Activated naive CD8-positive, alpha-beta T cell treated with anti-CD3 and anti-CD28 coated beads, Interleukin-2, amount 10 ng/mL, durations not matched to agents 7 days and 5 days (primary cell): ENCODE data around the gene JPH3. TPM values are rescaled to one million over a fixed set of nuclear protein-coding genes. Genes with fewer than 3 reads are reported as not detected.

ENCODE experiments used
- ATAC-seq: fragments of 150-1000 bp; cut with Tn5 transposase; one replicate; pipeline ENCODE4 v1.10.0; 2021; ENCODE audit warnings: low read depth, moderate library complexity
- POLR2A ChIA-PET: fragments of 350-600 bp; sonication (Branson Sonifier 250); formaldehyde crosslinking; loops from one replicate; lab custom pipeline; 2021; ENCODE audit warnings: antibody characterized with exemption; lab: Charles Lee
- DNase-seq: peaks from one replicate; pipeline ENCODE4 v3.0.0; 2021
- H3K27ac Mint-ChIP-seq: one replicate; pipeline ENCODE4 v1.8.0; 2022; ENCODE audit warnings: mild to moderate bottlenecking, mixed read lengths
- H3K27me3 Mint-ChIP-seq: one replicate; pipeline ENCODE4 v1.8.0; 2022; ENCODE audit warnings: mild to moderate bottlenecking, moderate library complexity, mixed read lengths
- H3K36me3 Mint-ChIP-seq: one replicate; pipeline ENCODE4 v1.8.0; 2021; ENCODE audit warnings: mild to moderate bottlenecking, mixed read lengths
- H3K4me1 Mint-ChIP-seq: one replicate; pipeline ENCODE4 v1.8.0; 2021; ENCODE audit warnings: mixed read lengths
- H3K4me3 Mint-ChIP-seq: one replicate; pipeline ENCODE4 v1.8.0; 2022; ENCODE audit warnings: mild to moderate bottlenecking, moderate library complexity, mixed read lengths
- H3K9me3 Mint-ChIP-seq: one replicate; pipeline ENCODE4 v1.8.0; 2021; ENCODE audit warnings: mixed read lengths
- total RNA-seq, 2 experiments: library from RNA; stranded (reverse); gene quantifications; one replicate each; pipeline ENCODE4 v1.2.3, GENCODE V29; 2021

JPH3 gene
- total RNA-seq, 2 experiments from 2014 or later, result not detected

DNA sequence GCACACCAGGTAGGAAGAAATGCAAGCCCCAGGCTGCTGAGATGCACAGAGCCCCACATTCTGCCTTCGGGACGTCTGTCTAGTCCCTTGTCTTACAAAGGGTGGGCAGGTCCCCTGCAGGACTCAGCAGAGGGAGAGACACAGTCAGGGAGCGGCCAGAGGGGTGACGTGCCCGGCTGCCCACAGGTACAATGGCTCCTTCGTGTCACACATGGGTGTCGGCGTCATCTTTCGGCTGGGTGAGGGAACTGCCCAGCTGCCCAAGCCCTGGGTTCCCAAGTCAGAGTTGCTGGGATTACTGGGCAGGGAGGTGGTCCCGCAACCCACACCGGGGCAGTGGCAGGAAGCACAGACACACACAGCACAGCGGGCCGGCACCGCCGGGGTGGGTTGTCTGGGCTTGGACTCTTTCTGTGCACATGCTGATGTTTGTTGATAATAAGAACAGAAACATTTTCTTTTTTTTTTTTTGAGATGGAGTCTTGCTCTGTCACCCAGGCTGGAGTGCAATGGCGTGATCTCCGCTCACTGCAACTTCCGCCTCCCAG, 80.6 kb downstream of the JPH3 start:
- POLR2A ChIA-PET, result no interaction called here
- no peak overlapping the region for H3K4me3 Mint-ChIP-seq
- peaks cover 4% of the 10 kb centered on the region for H3K4me1 Mint-ChIP-seq
- DNase-seq (no peak), ATAC-seq (no peak)
- no peak overlapping the region for H3K27ac Mint-ChIP-seq
- peaks cover 4% of the 10 kb centered on the region for H3K27me3 Mint-ChIP-seq
- no peaks in the 10 kb centered on the region for H3K36me3 Mint-ChIP-seq
- no peaks in the 10 kb centered on the region for H3K9me3 Mint-ChIP-seq

DNA sequence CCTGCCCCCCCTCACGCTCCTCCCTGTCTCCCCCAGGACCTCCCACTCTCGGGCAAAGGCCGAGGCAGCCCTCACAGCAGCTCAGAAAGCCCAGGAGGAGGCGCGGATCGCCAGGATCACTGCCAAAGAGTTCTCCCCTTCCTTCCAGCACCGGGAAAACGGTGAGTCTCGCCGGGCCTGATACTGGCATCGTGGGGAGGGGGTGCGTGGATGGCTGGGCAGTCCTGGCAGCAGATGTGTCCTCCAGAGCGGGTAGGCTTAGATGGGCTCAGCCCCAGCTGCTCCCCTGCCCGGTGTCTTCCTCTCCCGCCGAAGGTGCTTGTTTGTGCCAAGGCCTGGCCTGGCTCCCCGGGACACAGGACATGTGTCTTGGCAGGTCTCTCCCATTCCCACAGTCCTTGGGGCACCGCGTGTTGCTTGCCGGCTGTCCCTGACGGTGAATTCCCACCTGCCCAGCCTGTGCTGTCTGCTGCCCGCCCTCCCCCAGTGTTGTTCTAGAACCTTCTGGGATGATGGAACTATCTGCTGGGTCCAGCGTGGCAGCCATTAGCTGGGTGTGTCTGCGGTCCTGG, 81.9 kb downstream of the JPH3 start:
- peaks cover 2% of the 10 kb centered on the region for H3K27me3 Mint-ChIP-seq
- H3K4me3 Mint-ChIP-seq, result no peak overlapping the region
- H3K4me1 Mint-ChIP-seq, result peaks cover 4% of the 10 kb centered on the region
- no peak overlapping the region for H3K27ac Mint-ChIP-seq
- no peaks in the 10 kb centered on the region for H3K9me3 Mint-ChIP-seq
- DNase-seq, result no peak
- POLR2A ChIA-PET, result no interaction called here
- H3K36me3 Mint-ChIP-seq, result no peaks in the 10 kb centered on the region
- no peak for ATAC-seq

DNA sequence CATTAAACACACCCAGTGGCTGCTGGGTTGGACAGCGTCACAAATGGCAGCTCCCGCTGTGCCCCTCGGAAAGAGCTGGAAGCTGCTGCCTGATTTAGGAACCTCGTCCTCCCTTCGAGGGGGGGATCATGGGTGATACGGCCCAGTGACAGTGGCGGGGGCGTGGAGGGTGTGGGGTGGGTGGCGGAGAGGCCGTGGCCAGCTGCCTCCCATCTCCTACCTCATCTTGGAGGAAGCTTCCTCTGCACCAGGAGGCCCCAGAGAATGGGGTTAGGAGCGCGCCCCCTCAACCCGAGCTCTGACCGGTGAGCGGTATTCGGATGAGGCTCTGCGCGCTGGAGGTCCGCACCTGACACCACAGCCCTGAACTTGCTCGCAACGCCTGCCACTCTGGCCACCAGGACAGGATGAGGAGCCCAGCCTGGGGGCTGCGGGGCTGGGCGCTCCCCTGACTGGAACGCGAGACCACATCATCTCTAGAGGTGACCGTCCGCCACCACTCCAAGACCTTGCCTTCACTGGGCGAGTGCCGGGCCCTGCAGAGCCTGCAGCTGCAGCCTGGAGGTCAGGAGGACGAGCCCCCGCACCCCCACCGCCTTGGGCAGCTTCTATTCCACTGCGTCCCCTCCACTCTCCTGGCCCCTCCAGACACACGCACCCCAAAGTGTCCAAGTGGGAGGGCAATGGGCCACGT, 82.5 kb downstream of the JPH3 start:
- no peak overlapping the region for H3K27ac Mint-ChIP-seq
- DNase-seq, result no peak
- POLR2A ChIA-PET, result no interaction called here

DNA sequence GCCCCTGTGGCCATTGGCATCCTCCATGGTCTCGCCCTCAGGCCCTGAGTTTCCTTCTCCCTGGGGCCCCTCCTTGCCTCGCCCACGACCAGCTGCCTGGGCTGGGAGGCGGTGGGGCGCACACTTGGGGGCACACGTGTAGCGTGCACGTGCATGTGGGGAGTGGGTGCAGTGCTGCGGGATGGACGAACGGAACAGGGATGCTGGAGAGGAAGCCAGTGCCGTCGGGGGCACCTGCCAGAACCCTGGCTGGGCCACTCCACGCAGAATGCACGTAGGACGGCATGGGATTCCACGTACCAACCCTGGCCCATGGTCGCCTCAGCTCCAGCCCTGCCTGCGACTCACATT, 83.1 kb downstream of the JPH3 start:
- H3K27me3 Mint-ChIP-seq, result peaks cover 2% of the 10 kb centered on the region
- H3K4me1 Mint-ChIP-seq, result peaks cover 4% of the 10 kb centered on the region
- H3K4me3 Mint-ChIP-seq, result no peak overlapping the region
- DNase-seq (no peak), ATAC-seq (no peak)
- H3K9me3 Mint-ChIP-seq, result no peaks in the 10 kb centered on the region
- no peaks in the 10 kb centered on the region for H3K36me3 Mint-ChIP-seq
- H3K27ac Mint-ChIP-seq, result no peak overlapping the region
- POLR2A ChIA-PET, result no interaction called here

More for the DNA sequence above, 82.5 kb downstream of the JPH3 start:
- Mint-ChIP-seq H3K36me3 (no peaks in the 10 kb centered on the region), H3K9me3 (no peaks in the 10 kb centered on the region), H3K4me1 (peaks cover 4% of the 10 kb centered on the region), H3K27me3 (peaks cover 2% of the 10 kb centered on the region), H3K4me3 (no peak overlapping the region)
- no peak for ATAC-seq

DNA sequence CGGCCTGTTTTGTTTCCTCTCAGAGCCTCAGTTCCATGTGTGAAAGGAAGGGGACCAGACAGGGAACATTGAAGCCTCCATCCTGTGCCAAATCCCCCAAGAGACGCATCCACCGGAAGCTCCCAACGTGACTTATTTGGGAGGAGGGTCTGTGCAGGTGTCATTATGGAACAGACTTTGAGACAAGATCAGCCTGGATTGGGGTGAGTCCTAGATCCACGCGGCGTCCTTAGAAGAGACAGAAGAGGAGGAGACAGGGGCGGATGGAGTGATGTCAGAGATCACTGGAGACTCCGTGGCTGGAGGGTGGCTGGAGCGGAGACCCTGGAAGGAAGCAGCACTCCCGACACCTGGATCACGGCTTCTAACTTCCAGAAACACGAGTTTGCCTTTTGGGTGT, 83.5 kb downstream of the JPH3 start:
- Mint-ChIP-seq H3K9me3 (no peaks in the 10 kb centered on the region), H3K27ac (no peak overlapping the region)
- POLR2A ChIA-PET, result no interaction called here

DNA sequence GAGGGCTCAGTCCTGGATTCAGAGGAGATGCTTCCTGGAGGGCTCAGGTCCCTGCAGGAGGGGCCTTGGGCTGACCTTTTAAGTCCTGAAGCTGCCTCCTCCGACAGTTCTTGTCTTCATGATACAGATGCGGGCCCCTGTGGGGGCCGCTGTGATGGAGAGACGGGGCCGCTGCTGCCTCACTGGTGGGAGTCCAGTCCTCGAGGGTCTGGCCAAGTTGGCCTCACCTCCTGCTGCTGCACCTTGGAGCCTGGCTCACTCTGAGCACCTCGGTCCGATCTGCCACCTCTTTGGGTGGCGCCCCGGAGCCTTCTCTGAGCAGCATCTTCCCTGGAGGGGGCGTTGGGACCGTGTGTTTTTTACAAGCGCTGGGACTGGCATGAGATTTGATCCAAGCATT, 84.4 kb downstream of the JPH3 start:
- DNase-seq, result no peak
- Mint-ChIP-seq H3K9me3 (no peaks in the 10 kb centered on the region), H3K27ac (no peak overlapping the region), H3K36me3 (no peaks in the 10 kb centered on the region), H3K4me1 (peaks cover 4% of the 10 kb centered on the region), H3K4me3 (no peak overlapping the region), H3K27me3 (peaks cover 2% of the 10 kb centered on the region)
- POLR2A ChIA-PET, result no interaction called here
- ATAC-seq, result no peak

More for the DNA sequence above, 83.5 kb downstream of the JPH3 start:
- Mint-ChIP-seq H3K36me3 (no peaks in the 10 kb centered on the region), H3K4me3 (no peak overlapping the region), H3K4me1 (peaks cover 4% of the 10 kb centered on the region), H3K27me3 (peaks cover 2% of the 10 kb centered on the region)
- DNase-seq, result no peak
- ATAC-seq, result no peak

DNA sequence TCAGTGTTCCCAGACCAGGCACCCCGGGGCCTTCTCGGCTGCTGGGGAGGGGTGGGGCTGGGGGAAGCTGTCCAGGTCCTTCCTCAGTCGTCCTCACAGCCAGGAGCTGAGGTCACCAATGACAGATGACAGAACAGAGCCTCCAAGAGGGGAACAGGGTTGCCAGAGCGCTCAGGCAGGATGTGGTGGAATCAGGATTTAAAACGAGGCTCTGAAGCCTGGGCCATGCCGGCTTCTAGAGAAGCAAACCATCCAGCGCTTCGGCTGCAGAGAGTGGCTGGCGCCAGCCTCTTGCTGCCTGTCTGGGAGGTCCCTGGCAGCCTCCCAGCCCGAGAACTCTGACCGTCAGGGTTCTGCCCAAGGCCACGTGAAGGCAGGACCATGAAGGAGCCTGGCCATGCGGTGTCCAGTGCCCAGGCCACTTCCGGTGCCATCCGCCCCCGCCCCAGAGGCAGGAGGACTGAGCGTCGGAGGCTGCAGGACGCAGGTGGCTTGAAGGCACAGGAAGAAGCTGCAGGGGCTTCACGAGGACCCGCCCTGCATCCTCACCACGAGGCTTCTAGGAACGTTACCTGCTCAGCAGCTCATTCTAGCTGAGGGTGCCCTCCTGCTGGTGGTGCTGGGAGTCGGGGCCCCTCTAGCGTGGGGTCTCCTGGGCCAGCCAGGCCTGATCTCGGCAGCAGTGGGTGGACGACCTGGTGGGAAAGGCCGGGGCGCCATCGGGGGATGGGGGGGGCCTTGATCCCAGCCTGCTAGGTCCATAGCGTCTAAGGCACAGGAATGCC, 85.0 kb downstream of the JPH3 start:
- Mint-ChIP-seq H3K4me1 (peaks cover 2% of the 10 kb centered on the region), H3K9me3 (no peaks in the 10 kb centered on the region), H3K4me3 (no peak overlapping the region), H3K27ac (no peak overlapping the region), H3K27me3 (peaks cover 2% of the 10 kb centered on the region), H3K36me3 (no peaks in the 10 kb centered on the region)
- DNase-seq (no peak), ATAC-seq (peak; percentile 38)
- POLR2A ChIA-PET, result no interaction called here

DNA sequence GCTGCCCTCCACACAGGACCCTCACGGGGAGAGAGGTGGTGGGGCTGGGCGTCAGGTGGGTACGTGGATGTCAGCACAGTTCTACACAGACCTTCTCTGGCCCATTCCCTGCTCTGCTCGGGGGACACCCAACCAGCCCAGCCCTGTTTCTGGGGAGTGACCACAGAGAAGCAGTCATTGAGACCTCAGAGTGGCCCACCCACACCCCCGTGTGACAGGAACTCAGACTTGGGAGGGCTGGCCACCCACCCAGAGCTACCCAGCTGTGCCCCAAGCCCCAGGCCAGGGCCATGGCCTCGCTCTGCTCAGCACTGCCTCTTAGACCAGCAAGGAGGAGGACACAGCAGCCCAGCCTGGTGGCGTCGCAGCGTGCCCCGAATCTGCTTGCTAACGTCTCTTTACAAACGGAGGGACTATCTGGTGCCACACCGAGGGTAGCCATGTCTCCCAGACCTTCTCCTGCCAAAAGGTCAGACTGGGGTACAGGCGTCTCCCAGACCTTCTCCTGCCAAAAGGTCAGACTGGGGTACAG, 85.8 kb downstream of the JPH3 start:
- no peak overlapping the region for H3K27ac Mint-ChIP-seq
- no peaks in the 10 kb centered on the region for H3K9me3 Mint-ChIP-seq
- no peak for DNase-seq
- H3K4me3 Mint-ChIP-seq, result no peak overlapping the region
- ATAC-seq, result no peak
- no peaks in the 10 kb centered on the region for H3K36me3 Mint-ChIP-seq
- POLR2A ChIA-PET, result no interaction called here
- H3K4me1 Mint-ChIP-seq, result no peaks in the 10 kb centered on the region
- peaks cover 2% of the 10 kb centered on the region for H3K27me3 Mint-ChIP-seq

DNA sequence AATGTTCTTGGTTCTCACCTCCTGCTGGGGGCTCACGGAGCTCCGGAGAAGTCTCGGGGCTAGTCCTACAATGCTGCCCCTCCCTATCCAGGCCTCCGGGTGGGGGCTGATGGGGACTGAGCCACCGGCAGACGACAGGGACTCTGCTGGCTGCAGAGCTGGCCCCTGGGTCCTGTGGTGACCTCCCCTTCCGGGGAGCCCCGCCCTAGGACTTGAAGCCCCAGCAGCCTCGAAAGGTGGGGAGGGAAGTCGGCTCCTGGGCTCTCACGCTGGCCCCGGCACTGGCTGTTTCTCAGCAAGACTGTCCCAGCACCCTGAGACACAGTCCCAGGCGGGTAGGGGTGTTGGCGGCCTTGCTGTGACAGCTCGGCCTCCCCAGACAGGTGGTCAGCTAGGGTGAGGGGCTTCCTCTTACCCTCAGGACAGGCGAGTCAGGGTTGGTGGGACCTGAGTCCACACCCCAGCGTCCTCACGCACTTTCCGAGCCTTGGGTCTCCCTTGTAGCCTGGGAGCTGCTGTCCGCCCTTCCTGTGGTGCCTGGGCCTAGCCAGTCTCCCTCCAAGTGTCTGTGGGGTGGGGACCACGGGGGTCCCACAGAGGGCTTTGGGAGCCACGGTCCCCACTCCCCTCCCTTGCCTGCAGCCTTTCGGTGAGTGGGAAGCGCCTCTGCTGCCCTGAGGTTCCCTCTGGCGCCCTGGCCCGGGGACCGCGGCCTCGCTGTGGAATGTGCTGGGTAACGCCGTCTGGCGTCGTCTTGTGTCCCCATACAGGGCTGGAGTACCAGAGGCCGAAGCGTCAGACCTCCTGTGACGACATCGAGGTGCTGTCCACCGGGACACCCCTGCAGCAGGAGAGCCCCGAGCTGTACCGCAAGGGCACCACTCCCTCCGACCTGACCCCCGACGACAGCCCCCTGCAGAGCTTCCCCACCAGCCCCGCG, 86.8 kb downstream of the JPH3 start:
- no peak overlapping the region for H3K27ac Mint-ChIP-seq
- H3K4me1 Mint-ChIP-seq, result no peaks in the 10 kb centered on the region
- no peak overlapping the region for H3K4me3 Mint-ChIP-seq
- POLR2A ChIA-PET, result no interaction called here
- H3K36me3 Mint-ChIP-seq, result no peaks in the 10 kb centered on the region
- DNase-seq (no peak), ATAC-seq (no peak)
- no peaks in the 10 kb centered on the region for H3K9me3 Mint-ChIP-seq
- H3K27me3 Mint-ChIP-seq, result peaks cover 2% of the 10 kb centered on the region

DNA sequence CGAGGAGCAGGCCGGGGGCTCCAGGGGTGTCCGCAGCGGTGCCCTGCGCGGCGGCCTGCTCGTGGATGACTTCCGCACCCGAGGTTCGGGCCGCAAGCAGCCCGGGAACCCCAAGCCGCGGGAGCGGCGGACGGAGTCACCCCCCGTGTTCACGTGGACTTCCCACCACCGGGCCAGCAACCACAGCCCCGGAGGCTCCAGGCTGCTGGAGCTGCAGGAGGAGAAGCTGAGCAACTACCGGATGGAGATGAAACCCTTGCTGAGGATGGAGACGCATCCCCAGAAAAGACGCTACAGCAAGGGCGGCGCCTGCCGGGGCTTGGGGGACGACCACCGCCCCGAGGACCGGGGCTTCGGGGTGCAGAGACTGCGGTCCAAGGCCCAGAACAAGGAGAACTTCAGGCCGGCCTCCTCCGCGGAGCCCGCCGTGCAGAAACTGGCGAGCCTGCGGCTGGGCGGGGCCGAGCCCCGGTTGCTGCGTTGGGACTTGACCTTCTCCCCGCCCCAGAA, 87.7 kb downstream of the JPH3 start:
- Mint-ChIP-seq H3K27ac (no peak overlapping the region), H3K9me3 (no peaks in the 10 kb centered on the region), H3K4me3 (no peak overlapping the region), H3K4me1 (no peaks in the 10 kb centered on the region), H3K36me3 (no peaks in the 10 kb centered on the region), H3K27me3 (peaks cover 2% of the 10 kb centered on the region)
- ATAC-seq, result no peak
- DNase-seq, result no peak
- POLR2A ChIA-PET, result no interaction called here

DNA sequence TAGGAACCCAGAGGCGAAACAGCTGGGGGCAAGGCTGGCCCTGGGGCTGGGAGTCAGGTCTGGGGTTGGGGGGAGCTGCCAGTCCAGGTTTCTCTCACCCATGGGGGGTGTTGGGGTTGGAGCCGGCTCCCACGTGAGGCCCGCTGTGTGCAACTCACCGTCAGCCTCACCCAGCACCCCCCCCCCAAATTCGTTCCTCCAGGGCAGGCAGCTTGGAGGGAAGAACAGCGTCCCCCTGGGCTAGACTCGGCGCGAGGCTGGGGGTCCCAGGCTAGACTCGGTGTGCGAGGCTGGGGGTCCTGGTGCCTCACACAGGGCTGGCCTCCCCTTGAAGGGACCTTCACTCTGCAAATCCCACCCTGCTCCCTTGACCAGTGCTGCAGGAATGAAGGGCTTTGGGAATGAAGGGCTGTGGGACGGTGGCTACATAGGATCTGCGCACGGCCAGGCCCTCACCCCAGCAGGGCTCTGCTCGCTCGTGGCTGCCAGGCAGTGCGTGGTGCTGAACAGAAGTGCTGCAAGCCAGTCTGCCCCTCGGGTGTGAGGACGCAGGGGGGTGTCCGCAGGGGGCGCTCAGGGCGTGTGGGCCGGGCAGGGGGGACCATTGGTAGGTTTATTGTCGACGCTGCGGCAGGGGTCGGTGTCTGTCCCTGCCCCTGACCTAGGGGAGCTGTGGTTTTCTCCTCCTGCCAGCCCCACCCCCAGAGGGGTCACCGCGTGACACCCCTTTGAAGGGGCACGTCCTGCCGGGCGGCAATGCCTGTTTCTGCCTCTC, 88.8 kb downstream of the JPH3 start:
- Mint-ChIP-seq H3K4me1 (no peaks in the 10 kb centered on the region), H3K27me3 (no peaks in the 10 kb centered on the region), H3K9me3 (no peaks in the 10 kb centered on the region), H3K36me3 (no peaks in the 10 kb centered on the region), H3K4me3 (no peak overlapping the region), H3K27ac (no peak overlapping the region)
- ATAC-seq (no peak), DNase-seq (no peak)
- POLR2A ChIA-PET, result no interaction called here

DNA sequence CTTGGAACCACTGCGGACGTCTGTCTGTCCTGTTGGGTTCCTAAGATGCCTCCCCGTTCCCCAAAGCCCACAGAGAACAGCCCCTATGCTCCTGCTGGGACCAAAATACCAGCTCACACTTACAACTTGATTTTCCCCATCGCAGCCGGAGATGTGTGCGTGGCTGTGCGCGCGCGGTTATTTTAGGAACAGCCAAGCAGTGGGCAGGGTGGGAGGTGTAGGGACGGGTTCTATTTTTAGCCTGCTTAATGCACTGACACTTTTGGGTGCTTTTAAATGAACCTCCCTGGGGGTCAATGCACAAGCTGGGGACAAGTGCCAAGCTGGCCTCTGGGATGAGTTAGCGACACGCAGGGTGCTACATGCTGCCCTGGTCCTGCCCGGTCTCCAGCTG, 89.4 kb downstream of the JPH3 start:
- Mint-ChIP-seq H3K4me3 (no peak overlapping the region), H3K4me1 (no peaks in the 10 kb centered on the region), H3K36me3 (no peaks in the 10 kb centered on the region), H3K27ac (no peak overlapping the region), H3K9me3 (no peaks in the 10 kb centered on the region), H3K27me3 (no peaks in the 10 kb centered on the region)
- DNase-seq (no peak), ATAC-seq (no peak)
- POLR2A ChIA-PET, result interaction anchor here (0.9 kb wide), 1 partner anchor 72 kb away, joined by 3 read pairs; no protein-coding TSS in a partner anchor
